ENCODE measurements around the gene UBE2Q2.

The UBE2Q2 gene

GRCh38 chr15:75810874-75811498 is 32.3 kb upstream of the UBE2Q2 start:
- Histone ChIP-seq H3K9ac (no peak overlapping the region), H3K4me2 (no peak overlapping the region), H2AFZ (ENCODE audit: low read depth) (no peak overlapping the region), H3K27ac (no peak overlapping the region), H3K36me3 (ENCODE audit: insufficient read depth) (no peaks in the 10 kb centered on the region), H3K4me3 (IDR thresholded peaks at IDR 0.05; ENCODE audit: insufficient read depth, low read depth, low read length) (no peak overlapping the region), H4K20me1 (ENCODE audit: insufficient read depth) (no peaks in the 10 kb centered on the region), H3K79me2 (ENCODE audit: insufficient read depth, low read depth) (no peaks in the 10 kb centered on the region), H3K27me3 (ENCODE audit: insufficient read depth, low read depth) (no peaks in the 10 kb centered on the region), H3K4me1 (ENCODE audit: low read depth, poor library complexity, severe bottlenecking) (no peaks in the 10 kb centered on the region)
- TF ChIP-seq CTCF (conservative IDR thresholded peaks at IDR 0.05; ENCODE audit: low read depth, low read length): no peak

- Histone ChIP-seq H3K4me2 (no peak overlapping the region), H3K27ac (no peak overlapping the region), H3K36me3 (ENCODE audit: insufficient read depth) (no peaks in the 10 kb centered on the region), H4K20me1 (ENCODE audit: insufficient read depth) (no peaks in the 10 kb centered on the region), H3K9ac (no peak overlapping the region), H3K79me2 (ENCODE audit: insufficient read depth, low read depth) (no peaks in the 10 kb centered on the region), H3K27me3 (ENCODE audit: insufficient read depth, low read depth) (no peaks in the 10 kb centered on the region), H2AFZ (ENCODE audit: low read depth) (no peak overlapping the region), H3K4me1 (ENCODE audit: low read depth, poor library complexity, severe bottlenecking) (peaks cover 5% of the 10 kb centered on the region), H3K4me3 (IDR thresholded peaks at IDR 0.05; ENCODE audit: insufficient read depth, low read depth, low read length) (no peak overlapping the region)
- TF ChIP-seq CTCF (conservative IDR thresholded peaks at IDR 0.05; ENCODE audit: low read depth, low read length): no peak
Observed at GRCh38 chr15:75811626-75812025, 31.6 kb upstream of the UBE2Q2 start.

- H3K27me3 ChIP-seq (ENCODE audit: insufficient read depth, low read depth): no peaks in the 10 kb centered on the region
- peaks cover 22% of the 10 kb centered on the region for H3K4me1 ChIP-seq (ENCODE audit: low read depth, poor library complexity, severe bottlenecking)
- TF ChIP-seq CTCF (conservative IDR thresholded peaks at IDR 0.05; ENCODE audit: low read depth, low read length): no peak
- no peaks in the 10 kb centered on the region for H3K36me3 ChIP-seq (ENCODE audit: insufficient read depth)
- H3K27ac ChIP-seq: no peak overlapping the region
- no peaks in the 10 kb centered on the region for H4K20me1 ChIP-seq (ENCODE audit: insufficient read depth)
- H3K4me2 ChIP-seq: no peak overlapping the region
- H3K9ac ChIP-seq: no peak overlapping the region
- no peak overlapping the region for H3K4me3 ChIP-seq (IDR thresholded peaks at IDR 0.05; ENCODE audit: insufficient read depth, low read depth, low read length)
- no peaks in the 10 kb centered on the region for H3K79me2 ChIP-seq (ENCODE audit: insufficient read depth, low read depth)
- no peak overlapping the region for H2AFZ ChIP-seq (ENCODE audit: low read depth)
Observed at GRCh38 chr15:75814794-75815193, 28.5 kb upstream of the UBE2Q2 start.

- Histone ChIP-seq H3K9ac (no peak overlapping the region), H4K20me1 (ENCODE audit: insufficient read depth) (no peaks in the 10 kb centered on the region), H3K4me3 (IDR thresholded peaks at IDR 0.05; ENCODE audit: insufficient read depth, low read depth, low read length) (no peak overlapping the region), H3K36me3 (ENCODE audit: insufficient read depth) (no peaks in the 10 kb centered on the region), H3K4me1 (ENCODE audit: low read depth, poor library complexity, severe bottlenecking) (peaks cover 22% of the 10 kb centered on the region), H3K27me3 (ENCODE audit: insufficient read depth, low read depth) (no peaks in the 10 kb centered on the region), H2AFZ (ENCODE audit: low read depth) (no peak overlapping the region), H3K4me2 (no peak overlapping the region), H3K79me2 (ENCODE audit: insufficient read depth, low read depth) (no peaks in the 10 kb centered on the region), H3K27ac (no peak overlapping the region)
- no peak for TF ChIP-seq CTCF (conservative IDR thresholded peaks at IDR 0.05; ENCODE audit: low read depth, low read length)
Observed at GRCh38 chr15:75815811-75816719, 27.2 kb upstream of the UBE2Q2 start.
